GM18519 (cell line): Measurements from ENCODE around the gene NIPBL.
"Not testable (repeated sequence)": the region's sequence is repeated elsewhere in the genome, so short reads cannot be mapped to it uniquely, and the experiment has no call there.

Experiments
- ATAC-seq: cut with Tn5 transposase; IDR thresholded peaks from one replicate; pipeline ENCODE4 v1.9.1; 2021; ENCODE audit warnings: mild to moderate bottlenecking, moderate library complexity; ENCODE audit not compliant: unreplicated experiment, low FRiP score

The NIPBL gene

GRCh38 chr5:36901077-36901476 lies 24.5 kb downstream of the NIPBL start:
- ATAC-seq: not testable (repeated sequence)

- no peak for ATAC-seq
Measured at GRCh38 chr5:36901856-36902255, 25.3 kb downstream of the NIPBL start.

- no peak for ATAC-seq
Measured at GRCh38 chr5:36902353-36902752, 25.8 kb downstream of the NIPBL start.

- no peak for ATAC-seq
Measured at GRCh38 chr5:36904677-36905076, 28.1 kb downstream of the NIPBL start.

GRCh38 chr5:36908544-36909260 lies 32.1 kb downstream of the NIPBL start:
- ATAC-seq: no peak

- ATAC-seq: no peak
Measured at GRCh38 chr5:36915653-36916052, 39.1 kb downstream of the NIPBL start.

GRCh38 chr5:36916614-36917013 lies 40.0 kb downstream of the NIPBL start:
- not testable (repeated sequence) for ATAC-seq

- not testable (repeated sequence) for ATAC-seq
Measured at GRCh38 chr5:36917358-36917757, 40.8 kb downstream of the NIPBL start.

GRCh38 chr5:36919238-36919637 lies 42.7 kb downstream of the NIPBL start:
- no peak for ATAC-seq

GRCh38 chr5:36919650-36920049 lies 43.1 kb downstream of the NIPBL start:
- ATAC-seq: no peak

- ATAC-seq: no peak
Measured at GRCh38 chr5:36928947-36929346, 52.4 kb downstream of the NIPBL start.

- no peak for ATAC-seq
Measured at GRCh38 chr5:36929438-36929837, 52.9 kb downstream of the NIPBL start.

GRCh38 chr5:36932056-36932455 lies 55.5 kb downstream of the NIPBL start:
- ATAC-seq: no peak

- ATAC-seq: no peak
Measured at GRCh38 chr5:36932699-36933098, 56.1 kb downstream of the NIPBL start.

- no peak for ATAC-seq
Measured at GRCh38 chr5:36934740-36935356, 58.3 kb downstream of the NIPBL start.

GRCh38 chr5:36935805-36936204 lies 59.2 kb downstream of the NIPBL start:
- no peak for ATAC-seq

- ATAC-seq: no peak
Measured at GRCh38 chr5:36936309-36936708, 59.7 kb downstream of the NIPBL start.

- ATAC-seq: no peak
Measured at GRCh38 chr5:36938129-36938528, 61.6 kb downstream of the NIPBL start.

GRCh38 chr5:36939969-36940858 lies 63.6 kb downstream of the NIPBL start:
- ATAC-seq: no peak

GRCh38 chr5:36943584-36943983 lies 67.0 kb downstream of the NIPBL start:
- ATAC-seq: no peak

GRCh38 chr5:36944024-36944423 lies 67.5 kb downstream of the NIPBL start:
- ATAC-seq: no peak
